Measurements from ENCODE around the gene ERN2. TPM values are rescaled to one million over a fixed set of nuclear protein-coding genes. Genes with fewer than 3 reads are reported as not detected.

ERN2 gene
- total RNA-seq, 1 donor from 2014 or later: not detected

DNA sequence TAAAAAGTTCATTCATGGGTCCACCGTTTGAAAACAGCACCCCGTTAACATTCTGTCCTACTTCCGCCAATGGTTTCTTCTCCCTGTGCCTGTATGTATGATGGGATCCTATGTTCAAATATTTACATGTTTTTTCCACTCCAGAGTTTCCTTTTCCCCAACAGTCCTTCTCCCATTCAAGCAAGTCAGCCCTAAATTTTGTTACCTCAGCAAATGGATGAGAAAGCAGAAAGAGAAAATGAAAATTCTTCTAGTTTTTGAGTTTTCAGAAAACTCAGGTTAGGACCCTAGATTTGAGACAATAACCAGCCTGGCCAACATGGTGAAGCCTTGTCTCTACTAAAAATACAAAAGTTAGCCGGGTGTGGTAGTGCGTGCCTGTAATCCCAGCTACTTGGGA is 3.5 kb upstream of the ERN2 start:
- POLR2A ChIA-PET: no interaction called here
- TF ChIP-seq, protein P1, sequence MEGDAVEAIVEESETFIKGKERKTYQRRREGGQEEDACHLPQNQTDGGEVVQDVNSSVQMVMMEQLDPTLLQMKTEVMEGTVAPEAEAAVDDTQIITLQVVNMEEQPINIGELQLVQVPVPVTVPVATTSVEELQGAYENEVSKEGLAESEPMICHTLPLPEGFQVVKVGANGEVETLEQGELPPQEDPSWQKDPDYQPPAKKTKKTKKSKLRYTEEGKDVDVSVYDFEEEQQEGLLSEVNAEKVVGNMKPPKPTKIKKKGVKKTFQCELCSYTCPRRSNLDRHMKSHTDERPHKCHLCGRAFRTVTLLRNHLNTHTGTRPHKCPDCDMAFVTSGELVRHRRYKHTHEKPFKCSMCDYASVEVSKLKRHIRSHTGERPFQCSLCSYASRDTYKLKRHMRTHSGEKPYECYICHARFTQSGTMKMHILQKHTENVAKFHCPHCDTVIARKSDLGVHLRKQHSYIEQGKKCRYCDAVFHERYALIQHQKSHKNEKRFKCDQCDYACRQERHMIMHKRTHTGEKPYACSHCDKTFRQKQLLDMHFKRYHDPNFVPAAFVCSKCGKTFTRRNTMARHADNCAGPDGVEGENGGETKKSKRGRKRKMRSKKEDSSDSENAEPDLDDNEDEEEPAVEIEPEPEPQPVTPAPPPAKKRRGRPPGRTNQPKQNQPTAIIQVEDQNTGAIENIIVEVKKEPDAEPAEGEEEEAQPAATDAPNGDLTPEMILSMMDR (IDR thresholded peaks at IDR 0.05): no peak
- CTCF ChIA-PET: no interaction called here
- H3K4me1 Mint-ChIP-seq: no peaks in the 10 kb centered on the region
- ATAC-seq (ENCODE audit: low read depth) (no peak), DNase-seq (no peak)
- intact Hi-C loops (cut with micrococcal nuclease): no loop called here
- no peaks in the 10 kb centered on the region for H3K36me3 Mint-ChIP-seq (ENCODE audit: low read depth)
- H3K27ac Mint-ChIP-seq: no peak overlapping the region
- peaks cover 48% of the 10 kb centered on the region for H3K27me3 Mint-ChIP-seq
- H3K9me3 Mint-ChIP-seq: no peaks in the 10 kb centered on the region
- H3K4me3 Mint-ChIP-seq: no peak overlapping the region

DNA sequence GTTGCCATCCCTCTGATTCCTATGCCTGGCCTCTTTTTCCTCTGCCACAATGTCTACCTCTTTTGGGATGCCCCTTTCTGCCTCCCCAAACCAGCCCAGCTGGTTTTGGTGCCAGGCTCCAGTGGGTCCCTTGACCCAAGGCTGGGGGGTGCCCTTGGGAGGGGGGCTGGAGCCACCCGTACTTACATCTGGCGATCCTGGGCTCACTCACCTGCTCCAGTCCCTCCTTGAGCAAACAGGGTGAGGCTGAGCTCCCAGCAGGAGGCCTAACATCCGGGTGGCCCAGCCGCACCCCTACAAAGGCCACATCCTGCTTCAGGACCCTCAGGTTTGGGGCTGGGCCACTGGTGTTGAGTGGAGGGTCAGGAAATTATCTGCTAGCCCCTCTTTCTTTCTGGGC is 1.2 kb downstream of the ERN2 start:
- Mint-ChIP-seq H3K4me3 (no peak overlapping the region), H3K27ac (no peak overlapping the region), H3K9me3 (peaks cover 7% of the 10 kb centered on the region), H3K27me3 (peaks cover 40% of the 10 kb centered on the region), H3K4me1 (no peaks in the 10 kb centered on the region), H3K36me3 (ENCODE audit: low read depth) (no peaks in the 10 kb centered on the region)
- intact Hi-C loops (cut with micrococcal nuclease): no loop called here
- DNase-seq (no peak), ATAC-seq (ENCODE audit: low read depth) (no peak)
- CTCF ChIA-PET: no interaction called here
- POLR2A ChIA-PET: no interaction called here
- TF ChIP-seq, protein P1 (IDR thresholded peaks at IDR 0.05): no peak

GRCh38 chr16:23710504-23710903 is 2.5 kb downstream of the ERN2 start:
- ChIA-PET POLR2A (no interaction called here), CTCF (no interaction called here)
- peaks cover 40% of the 10 kb centered on the region for H3K27me3 Mint-ChIP-seq
- H3K36me3 Mint-ChIP-seq (ENCODE audit: low read depth): no peaks in the 10 kb centered on the region
- H3K4me3 Mint-ChIP-seq: no peak overlapping the region
- peaks cover 7% of the 10 kb centered on the region for H3K9me3 Mint-ChIP-seq
- intact Hi-C loops (cut with micrococcal nuclease): no loop called here
- no peaks in the 10 kb centered on the region for H3K4me1 Mint-ChIP-seq
- TF ChIP-seq, protein P1 (IDR thresholded peaks at IDR 0.05): no peak
- DNase-seq: no peak
- no peak for ATAC-seq (ENCODE audit: low read depth)
- no peak overlapping the region for H3K27ac Mint-ChIP-seq

DNA sequence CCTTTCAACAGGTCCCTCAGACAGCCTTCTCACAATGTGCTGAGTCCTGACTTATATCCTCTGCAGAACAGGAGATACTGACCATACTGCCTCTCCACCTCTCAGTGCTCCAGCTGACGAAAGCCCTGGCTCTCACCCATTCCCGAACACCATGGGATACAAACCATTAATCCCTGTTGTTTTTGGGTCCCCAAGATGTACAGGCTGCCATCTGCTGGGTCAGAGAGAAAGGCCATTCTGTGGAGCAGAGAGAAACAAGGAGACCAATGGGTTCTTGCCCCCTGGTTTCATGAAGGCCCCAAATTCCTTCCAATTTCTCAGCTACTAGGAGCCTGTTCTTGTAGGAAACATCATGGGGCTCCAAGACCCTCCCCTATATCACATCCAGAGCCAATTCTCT is 3.0 kb downstream of the ERN2 start:
- intact Hi-C loops (cut with micrococcal nuclease): no loop called here
- no peak overlapping the region for H3K4me3 Mint-ChIP-seq
- peaks cover 42% of the 10 kb centered on the region for H3K27me3 Mint-ChIP-seq
- POLR2A ChIA-PET: no interaction called here
- CTCF ChIA-PET: no interaction called here
- no peaks in the 10 kb centered on the region for H3K4me1 Mint-ChIP-seq
- no peaks in the 10 kb centered on the region for H3K36me3 Mint-ChIP-seq (ENCODE audit: low read depth)
- H3K27ac Mint-ChIP-seq: no peak overlapping the region
- TF ChIP-seq, protein P1 (IDR thresholded peaks at IDR 0.05): no peak
- no peak for DNase-seq
- H3K9me3 Mint-ChIP-seq: peaks cover 7% of the 10 kb centered on the region
- ATAC-seq (ENCODE audit: low read depth): no peak

DNA sequence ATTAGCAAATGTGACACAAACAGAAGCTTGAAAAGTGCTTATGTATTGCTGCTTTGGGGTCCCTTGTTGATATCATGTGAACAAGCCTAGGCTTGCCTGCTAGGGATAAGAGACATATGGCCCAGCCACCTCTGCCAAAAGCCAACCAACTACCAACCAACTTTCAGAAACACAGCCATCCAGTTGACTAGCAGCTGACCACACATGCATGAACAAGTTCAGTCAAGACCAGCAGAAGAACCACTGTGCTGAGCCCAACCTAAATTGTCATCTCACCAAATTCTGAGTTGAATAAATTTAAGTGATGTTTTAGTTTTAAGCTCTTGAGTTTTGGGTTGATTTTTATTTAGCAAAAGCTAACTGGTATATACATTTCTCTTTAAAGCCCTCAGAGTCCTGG is 3.5 kb downstream of the ERN2 start:
- TF ChIP-seq, protein P1 (IDR thresholded peaks at IDR 0.05): no peak
- Mint-ChIP-seq H3K36me3 (ENCODE audit: low read depth) (no peaks in the 10 kb centered on the region), H3K27me3 (peaks cover 38% of the 10 kb centered on the region), H3K4me3 (no peak overlapping the region), H3K27ac (no peak overlapping the region), H3K9me3 (peaks cover 7% of the 10 kb centered on the region), H3K4me1 (no peaks in the 10 kb centered on the region)
- ChIA-PET CTCF (interaction anchor here (0.9 kb wide), 1 partner anchor 9 kb away, joined by 4 read pairs; no protein-coding TSS in a partner anchor), POLR2A (no interaction called here)
- intact Hi-C loops (cut with micrococcal nuclease): no loop called here
- no peak for ATAC-seq (ENCODE audit: low read depth)
- DNase-seq: no peak
